C4-2B (cell line): ENCODE results near the gene C20orf141.
"Not testable (repeated sequence)": the region's sequence is repeated elsewhere in the genome, so short reads cannot be mapped to it uniquely, and the experiment has no call there.

Experiments used
- ZFX ChIP-seq: fragments of 450-650 bp; IDR thresholded peaks from 2 replicates; pipeline ENCODE4 v1.6.1; 2017
- TF ChIP-seq, protein P1 (sequence below): fragments of 450-650 bp; conservative IDR thresholded peaks from 2 replicates; pipeline ENCODE4 v1.5.1; 2017; ENCODE audit warnings: mild to moderate bottlenecking

DNA sequence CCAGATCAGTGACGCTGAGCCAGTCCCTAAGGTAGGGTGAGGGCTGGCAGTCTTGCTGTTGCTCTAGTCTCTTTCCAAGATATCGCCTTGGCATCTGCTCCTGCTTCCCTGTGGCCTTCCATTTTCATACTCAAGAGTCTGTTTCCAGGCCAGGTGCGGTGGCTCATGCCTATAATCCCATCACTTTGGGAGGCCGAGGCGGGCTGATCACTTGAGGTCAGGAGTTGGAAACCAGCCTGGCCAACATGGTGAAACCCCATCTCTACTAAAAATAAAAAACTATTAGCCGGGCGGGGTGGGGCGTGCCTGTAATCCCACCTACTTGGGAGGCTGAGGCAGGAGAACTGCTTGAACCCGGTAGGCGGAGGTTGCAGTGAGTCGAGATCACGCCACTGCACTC lies 44.7 kb upstream of the C20orf141 start:
- TF ChIP-seq, protein P1, sequence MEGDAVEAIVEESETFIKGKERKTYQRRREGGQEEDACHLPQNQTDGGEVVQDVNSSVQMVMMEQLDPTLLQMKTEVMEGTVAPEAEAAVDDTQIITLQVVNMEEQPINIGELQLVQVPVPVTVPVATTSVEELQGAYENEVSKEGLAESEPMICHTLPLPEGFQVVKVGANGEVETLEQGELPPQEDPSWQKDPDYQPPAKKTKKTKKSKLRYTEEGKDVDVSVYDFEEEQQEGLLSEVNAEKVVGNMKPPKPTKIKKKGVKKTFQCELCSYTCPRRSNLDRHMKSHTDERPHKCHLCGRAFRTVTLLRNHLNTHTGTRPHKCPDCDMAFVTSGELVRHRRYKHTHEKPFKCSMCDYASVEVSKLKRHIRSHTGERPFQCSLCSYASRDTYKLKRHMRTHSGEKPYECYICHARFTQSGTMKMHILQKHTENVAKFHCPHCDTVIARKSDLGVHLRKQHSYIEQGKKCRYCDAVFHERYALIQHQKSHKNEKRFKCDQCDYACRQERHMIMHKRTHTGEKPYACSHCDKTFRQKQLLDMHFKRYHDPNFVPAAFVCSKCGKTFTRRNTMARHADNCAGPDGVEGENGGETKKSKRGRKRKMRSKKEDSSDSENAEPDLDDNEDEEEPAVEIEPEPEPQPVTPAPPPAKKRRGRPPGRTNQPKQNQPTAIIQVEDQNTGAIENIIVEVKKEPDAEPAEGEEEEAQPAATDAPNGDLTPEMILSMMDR: not testable (repeated sequence)
- not testable (repeated sequence) for TF ChIP-seq ZFX
